Aortic smooth muscle cell (primary cell): ENCODE data around the gene ABCG1. TPM values are rescaled to one million over a fixed set of nuclear protein-coding genes. Genes with fewer than 3 reads are reported as not detected.

Source experiments
- total RNA-seq: library from RNA; depleted of rRNA; stranded (reverse); fragments of >200 nt; gene quantifications from 2 replicates; pipeline ENCODE4 v1.2.3, GENCODE V29; 2014

The ABCG1 gene
- 2.1 and 3.3 TPM in 2 replicates for total RNA-seq

DNA sequence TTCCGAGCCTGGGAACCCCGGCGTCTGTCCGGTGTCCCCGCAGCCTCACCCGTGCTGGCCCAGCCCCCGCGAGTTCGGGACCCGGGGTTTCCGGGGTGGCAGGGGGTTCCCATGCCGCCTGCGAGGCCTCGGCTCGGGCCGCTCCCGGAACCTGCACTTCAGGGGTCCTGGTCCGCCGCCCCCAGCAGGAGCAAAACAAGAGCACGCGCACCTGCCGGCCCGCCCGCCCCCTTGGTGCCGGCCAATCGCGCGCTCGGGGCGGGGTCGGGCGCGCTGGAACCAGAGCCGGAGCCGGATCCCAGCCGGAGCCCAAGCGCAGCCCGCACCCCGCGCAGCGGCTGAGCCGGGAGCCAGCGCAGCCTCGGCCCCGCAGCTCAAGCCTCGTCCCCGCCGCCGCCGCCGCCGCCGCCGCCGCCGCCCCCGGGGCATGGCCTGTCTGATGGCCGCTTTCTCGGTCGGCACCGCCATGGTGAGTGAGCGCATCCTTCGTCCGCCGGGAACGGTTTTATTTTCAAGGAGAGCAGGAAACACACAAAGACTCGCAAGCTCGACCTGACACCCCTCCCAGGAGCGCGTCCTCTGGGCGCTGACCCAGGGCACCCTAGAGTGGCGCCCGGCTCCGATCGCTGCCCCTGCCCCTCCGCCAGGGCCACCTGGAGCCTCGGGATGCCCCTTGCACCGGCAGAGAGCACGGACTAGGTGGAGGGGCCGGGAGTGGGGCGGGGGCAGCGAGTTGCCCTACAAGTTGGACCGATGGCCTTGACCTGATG is at the start of gene ABCG1:
Gene ABCG1 (plus strand): TSS at position 305 of the 770 bp plus-strand sequence. CDS start 123 bp downstream, at position 428.

DNA sequence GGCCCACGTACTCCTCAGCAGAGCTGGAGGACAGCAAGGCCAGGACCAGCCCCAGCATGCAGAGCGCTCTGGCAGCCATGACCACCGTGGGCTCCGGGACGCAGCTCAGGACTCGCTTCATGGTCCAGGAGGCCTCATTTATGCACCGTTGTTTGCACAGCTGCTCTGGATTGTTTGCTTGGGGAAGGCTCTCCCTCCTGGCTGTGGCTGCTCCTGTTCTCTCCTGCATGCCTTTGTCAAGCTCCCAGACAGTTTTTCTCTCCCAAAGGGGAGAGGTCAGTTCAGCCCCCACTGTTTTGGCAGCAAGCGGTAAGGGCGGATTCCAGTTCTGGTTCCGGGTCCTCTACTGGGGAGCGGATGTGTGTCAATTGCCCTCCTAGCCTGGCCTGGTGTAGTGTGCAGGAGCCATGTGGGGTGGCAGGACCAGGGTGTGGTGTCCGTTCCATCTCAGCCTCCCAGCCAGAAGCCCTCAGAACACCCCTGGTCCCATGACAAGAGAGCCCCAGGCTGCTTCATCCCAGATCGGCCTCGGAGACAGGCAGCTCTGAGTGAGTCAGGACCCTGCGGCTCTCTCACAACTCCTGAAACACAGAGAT is 96.5 kb downstream of the ABCG1 start, which contains the start of gene TFF3:
Gene TFF3 (minus strand): TSS at position 114 of the 596 bp plus-strand sequence. CDS start 35 bp downstream, at position 79.

Other genes with a start within 250 kb of the ABCG1 start
- gene ZBTB21, start 208.8 kb upstream of the ABCG1 start, total RNA-seq: 6.5 and 7.0 TPM in 2 replicates
- not detected in 2 replicates for gene UMODL1, start 147.8 kb upstream of the ABCG1 start, total RNA-seq
- 0.68 TPM in 1 of 2 replicates, not detected in the other for gene TFF3, start 96.3 kb downstream of the ABCG1 start, total RNA-seq
- not detected in 2 replicates for gene TFF2, start 131.9 kb downstream of the ABCG1 start, total RNA-seq
- gene TFF1, start 147.4 kb downstream of the ABCG1 start, total RNA-seq: not detected in 2 replicates
- gene TMPRSS3, start 176.9 kb downstream of the ABCG1 start, total RNA-seq: not detected in 2 replicates
- gene UBASH3A, start 184.8 kb downstream of the ABCG1 start, total RNA-seq: not detected in 2 replicates